Activated CD8-positive, alpha-beta T cell treated with anti-CD3 and anti-CD28 coated beads for 36 hours (primary cell): Measurements from ENCODE around the gene BLOC1S4. TPM values are rescaled to one million over a fixed set of nuclear protein-coding genes. Genes with fewer than 3 reads are reported as not detected.
A peak's percentile ranks its signal among the peaks of the same experiment; 100 is the strongest.

Experiments used
- ATAC-seq: fragments of 200-7000 bp; cut with Tn5 transposase; one replicate; pipeline ENCODE4 v1.10.0; 2021; ENCODE audit warnings: mild to moderate bottlenecking, moderate library complexity
- CTCF ChIA-PET: fragments of 350-600 bp; sonication (Branson Sonifier 250); formaldehyde crosslinking; loops from one replicate; lab custom pipeline; 2021; ENCODE audit warnings: antibody characterized with exemption; lab: Charles Lee
- POLR2A ChIA-PET: fragments of 350-600 bp; sonication (Branson Sonifier 250); formaldehyde crosslinking; loops from one replicate; lab custom pipeline; 2021; ENCODE audit warnings: antibody characterized with exemption; lab: Charles Lee
- DNase-seq: peaks from one replicate; pipeline ENCODE4 v3.0.0-alpha.2; 2020
- H3K27ac Mint-ChIP-seq: one replicate; pipeline ENCODE4 v1.8.0; 2021; ENCODE audit warnings: mild to moderate bottlenecking, mixed read lengths
- H3K27me3 Mint-ChIP-seq: one replicate; pipeline ENCODE4 v1.8.0; 2021; ENCODE audit warnings: mixed read lengths
- H3K36me3 Mint-ChIP-seq: one replicate; pipeline ENCODE4 v1.8.0; 2021; ENCODE audit warnings: low read depth, mixed read lengths
- H3K4me1 Mint-ChIP-seq: one replicate; pipeline ENCODE4 v1.8.0; 2021; ENCODE audit warnings: low read depth, mixed read lengths
- H3K4me3 Mint-ChIP-seq: one replicate; pipeline ENCODE4 v1.8.0; 2021; ENCODE audit warnings: mild to moderate bottlenecking, moderate library complexity, mixed read lengths
- H3K9me3 Mint-ChIP-seq: one replicate; pipeline ENCODE4 v1.8.0; 2021; ENCODE audit warnings: mixed read lengths
- intact Hi-C: fragments of 100-400 bp; cut with micrococcal nuclease; formaldehyde crosslinking; loops from one replicate; pipeline ENCODE4 v1.10.0; 2022
- total RNA-seq, 2 experiments: library from RNA; stranded (reverse); gene quantifications; one replicate each; pipeline ENCODE4 v1.2.3, GENCODE V29; 2021
- TF ChIP-seq, protein P1 (sequence below): fragments of 200-600 bp; IDR thresholded peaks from one replicate; pipeline ENCODE4 v1.8.0; 2022; ENCODE audit warnings: antibody characterized with exemption, mild to moderate bottlenecking

Gene BLOC1S4
- total RNA-seq, 2 experiments from 2014 or later = 19.1 to 21.8 TPM

- Mint-ChIP-seq H3K36me3 (no peaks in the 10 kb centered on the region), H3K9me3 (no peaks in the 10 kb centered on the region), H3K27ac (no peak overlapping the region), H3K4me1 (peaks cover 12% of the 10 kb centered on the region), H3K27me3 (no peaks in the 10 kb centered on the region), H3K4me3 (no peak overlapping the region)
- no peak for ATAC-seq
- TF ChIP-seq, protein P1, sequence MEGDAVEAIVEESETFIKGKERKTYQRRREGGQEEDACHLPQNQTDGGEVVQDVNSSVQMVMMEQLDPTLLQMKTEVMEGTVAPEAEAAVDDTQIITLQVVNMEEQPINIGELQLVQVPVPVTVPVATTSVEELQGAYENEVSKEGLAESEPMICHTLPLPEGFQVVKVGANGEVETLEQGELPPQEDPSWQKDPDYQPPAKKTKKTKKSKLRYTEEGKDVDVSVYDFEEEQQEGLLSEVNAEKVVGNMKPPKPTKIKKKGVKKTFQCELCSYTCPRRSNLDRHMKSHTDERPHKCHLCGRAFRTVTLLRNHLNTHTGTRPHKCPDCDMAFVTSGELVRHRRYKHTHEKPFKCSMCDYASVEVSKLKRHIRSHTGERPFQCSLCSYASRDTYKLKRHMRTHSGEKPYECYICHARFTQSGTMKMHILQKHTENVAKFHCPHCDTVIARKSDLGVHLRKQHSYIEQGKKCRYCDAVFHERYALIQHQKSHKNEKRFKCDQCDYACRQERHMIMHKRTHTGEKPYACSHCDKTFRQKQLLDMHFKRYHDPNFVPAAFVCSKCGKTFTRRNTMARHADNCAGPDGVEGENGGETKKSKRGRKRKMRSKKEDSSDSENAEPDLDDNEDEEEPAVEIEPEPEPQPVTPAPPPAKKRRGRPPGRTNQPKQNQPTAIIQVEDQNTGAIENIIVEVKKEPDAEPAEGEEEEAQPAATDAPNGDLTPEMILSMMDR = no peak
- no peak for DNase-seq
- ChIA-PET POLR2A (no interaction called here), CTCF (no interaction called here)
- intact Hi-C loops = no loop called here
These were observed 33.6 kb downstream of the BLOC1S4 start for GRCh38 chr4:6749340-6750171.

DNA sequence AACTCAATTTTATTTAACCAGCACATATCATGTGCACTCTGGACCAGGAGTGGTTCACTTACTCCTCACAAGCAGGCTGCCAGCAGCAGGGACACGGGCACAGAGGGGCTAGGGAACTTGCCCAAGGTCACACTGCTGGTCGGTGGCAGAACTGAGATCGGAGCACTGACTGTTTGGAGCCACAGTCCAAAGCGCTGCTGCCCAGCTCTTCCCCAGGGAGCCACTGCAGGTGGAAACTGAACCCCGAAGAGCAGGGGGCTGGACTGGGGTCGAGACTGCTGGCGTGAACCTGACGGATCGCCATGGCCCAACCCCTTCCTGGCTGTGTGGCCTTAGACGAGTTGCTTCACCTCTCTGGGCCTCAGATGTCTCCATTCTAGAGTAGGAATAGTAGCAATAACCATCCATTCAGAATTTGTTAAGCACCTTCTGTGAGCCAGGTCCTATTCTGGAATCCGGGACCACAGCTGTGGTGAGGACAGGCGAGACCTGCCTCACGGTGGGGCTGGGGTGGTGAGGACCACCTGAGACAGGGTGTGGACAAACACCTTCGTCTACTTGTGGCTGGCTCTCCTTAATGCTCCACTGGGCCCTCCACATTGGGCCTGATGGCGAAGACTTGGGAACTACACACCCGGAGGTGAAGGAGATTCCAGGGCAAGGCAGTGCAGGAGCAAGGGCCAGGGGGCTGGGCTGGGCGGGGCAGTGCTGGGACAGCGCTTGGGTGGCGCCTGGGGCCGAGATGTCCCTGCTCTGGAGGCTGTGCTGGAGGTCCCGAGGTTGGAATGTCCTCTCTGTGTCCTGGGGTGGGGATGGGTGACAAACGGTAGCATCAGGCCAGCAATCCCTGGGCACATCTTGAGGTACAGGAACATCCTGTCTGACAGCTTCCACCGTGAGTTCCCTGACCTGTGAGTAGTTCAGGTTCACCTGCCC, 34.6 kb downstream of the BLOC1S4 start:
- ATAC-seq (no peak), DNase-seq (no peak)
- POLR2A ChIA-PET = no interaction called here
- CTCF ChIA-PET = interaction anchor here (1.8 kb wide), 1 partner anchor 123 kb away, joined by 7 read pairs; no protein-coding TSS in a partner anchor
- intact Hi-C loops = no loop called here
- Mint-ChIP-seq H3K9me3 (no peaks in the 10 kb centered on the region), H3K27ac (peak overlapping the region; percentile 83), H3K4me3 (peak overlapping the region; percentile 72), H3K36me3 (no peaks in the 10 kb centered on the region), H3K27me3 (no peaks in the 10 kb centered on the region), H3K4me1 (peaks cover 12% of the 10 kb centered on the region)
- TF ChIP-seq, protein P1 = no peak

GRCh38 chr4:6751611-6752485, 35.9 kb downstream of the BLOC1S4 start:
- Mint-ChIP-seq H3K27ac (peak overlapping the region; percentile 83), H3K9me3 (no peaks in the 10 kb centered on the region), H3K4me3 (peak overlapping the region; percentile 72), H3K36me3 (no peaks in the 10 kb centered on the region), H3K27me3 (no peaks in the 10 kb centered on the region), H3K4me1 (peaks cover 12% of the 10 kb centered on the region)
- ChIA-PET CTCF (interaction anchor here (1.8 kb wide), 1 partner anchor 121 kb away, joined by 7 read pairs; no protein-coding TSS in a partner anchor), POLR2A (interaction anchor here (0.5 kb wide), 1 partner anchor 11 kb away, joined by 3 read pairs; no protein-coding TSS in a partner anchor)
- TF ChIP-seq, protein P1 = no peak
- DNase-seq (no peak), ATAC-seq (peak; percentile 70)
- intact Hi-C loops = no loop called here

DNA sequence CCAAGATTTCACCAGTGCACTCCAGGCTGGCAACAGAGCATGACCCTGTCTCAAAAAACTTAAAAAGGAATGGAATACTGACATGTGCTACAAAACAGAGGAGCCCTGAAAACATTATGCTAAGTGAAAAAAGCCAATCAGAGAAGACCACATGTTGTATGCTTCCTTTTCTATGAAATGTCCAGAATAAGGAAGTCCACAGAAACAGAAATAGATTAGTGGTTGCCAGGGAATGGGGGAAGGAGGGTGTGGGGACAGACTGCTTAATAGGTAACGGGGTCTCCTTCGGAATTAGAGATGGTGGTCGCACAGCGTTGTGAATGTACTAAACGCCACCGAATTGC, 36.5 kb downstream of the BLOC1S4 start:
- ATAC-seq = no peak

More for the DNA sequence above, 36.5 kb downstream of the BLOC1S4 start:
- H3K4me3 Mint-ChIP-seq = no peak overlapping the region
- TF ChIP-seq, protein P1 = no peak
- no peaks in the 10 kb centered on the region for H3K9me3 Mint-ChIP-seq
- peak overlapping the region; percentile 30 for H3K27ac Mint-ChIP-seq
- DNase-seq = no peak
- H3K36me3 Mint-ChIP-seq = no peaks in the 10 kb centered on the region
- H3K27me3 Mint-ChIP-seq = no peaks in the 10 kb centered on the region
- intact Hi-C loops = no loop called here
- H3K4me1 Mint-ChIP-seq = peaks cover 12% of the 10 kb centered on the region
- ChIA-PET CTCF (interaction anchor here (1.8 kb wide), 1 partner anchor 121 kb away, joined by 7 read pairs; no protein-coding TSS in a partner anchor), POLR2A (interaction anchor here (0.5 kb wide), 1 partner anchor 11 kb away, joined by 3 read pairs; no protein-coding TSS in a partner anchor)
